Ascending aorta (tissue), 2 donors: ENCODE measurements around the gene DNAH8. TPM values are rescaled to one million over a fixed set of nuclear protein-coding genes. Genes with fewer than 3 reads are reported as not detected.

Experiments
- DNase-seq, 2 donors: peaks; one replicate each; pipeline ENCODE4 v3.0.0-alpha.2; 2019; ENCODE audit warnings: low spot score in 2 of 2
- H3K27ac ChIP-seq, 2 donors: fragments of 200-600 bp; sonication (generic); one replicate each; pipeline ENCODE4 v1.5.1; 2016 to 2017; ENCODE audit warnings: mild to moderate bottlenecking in 1 of 2
- H3K27me3 ChIP-seq: fragments of 200-600 bp; sonication (generic); one replicate; pipeline ENCODE4 v1.5.1; 2017
- H3K36me3 ChIP-seq, 2 donors: fragments of 200-600 bp; sonication (generic); one replicate each; pipeline ENCODE4 v1.5.1; 2016
- H3K4me1 ChIP-seq, 2 donors: fragments of 200-600 bp; sonication (generic); one replicate each; pipeline ENCODE4 v1.5.1; 2016 to 2017; ENCODE audit warnings: mild to moderate bottlenecking in 1 of 2
- H3K4me3 ChIP-seq, 2 donors: fragments of 200-600 bp; sonication (generic); one replicate each; pipeline ENCODE4 v1.5.1; 2016 to 2017; ENCODE audit warnings: mild to moderate bottlenecking in 1 of 2
- H3K9me3 ChIP-seq, 2 donors: fragments of 200-600 bp; sonication (generic); one replicate each; pipeline ENCODE4 v1.5.1; 2016
- CTCF ChIP-seq, 3 experiments: fragments of 200-600 bp in 2 of 3; fragments of 450-650 bp in 1 of 3; sonication (generic) in 2 of 3; IDR thresholded peaks; one replicate each; pipeline ENCODE4 v1.5.1; 2016 to 2019; ENCODE audit warnings: antibody characterized with exemption in 3 of 3, mild to moderate bottlenecking in 1 of 3, moderate library complexity in 1 of 3
- intact Hi-C: fragments of 100-400 bp; cut with DNase I; formaldehyde crosslinking; loops from one replicate; pipeline ENCODE4 v1.15.1; 2023
- total RNA-seq: library from RNA; depleted of rRNA; stranded (reverse); fragments of >200 nt; gene quantifications from one replicate; pipeline ENCODE4 v1.1.0, GENCODE V29; 2016

DNAH8 gene
- total RNA-seq, 1 donor from 2014 or later = not detected

GRCh38 chr6:38976801-38977500, 261.8 kb downstream of the DNAH8 start:
- no peak for TF ChIP-seq CTCF (IDR thresholded peaks at IDR 0.05)

GRCh38 chr6:38978139-38978704, 263.1 kb downstream of the DNAH8 start:
- Histone ChIP-seq H3K36me3 (no peaks in the 10 kb centered on the region), H3K27me3 (no peaks in the 10 kb centered on the region), H3K4me1 (no peaks in the 10 kb centered on the region), H3K4me3 (no peak overlapping the region), H3K27ac (no peak overlapping the region), H3K9me3 (no peaks in the 10 kb centered on the region)
- intact Hi-C loops = loop anchor here (10.0 kb wide), 1 partner anchor 327 kb away; no protein-coding TSS in a partner anchor
- TF ChIP-seq CTCF (IDR thresholded peaks at IDR 0.05) = no peak
- no peak for DNase-seq

More at GRCh38 chr6:38976801-38977500, 261.8 kb downstream of the DNAH8 start:
- no peaks in the 10 kb centered on the region for H3K36me3 ChIP-seq
- no peaks in the 10 kb centered on the region for H3K9me3 ChIP-seq
- no peak for DNase-seq
- H3K27ac ChIP-seq = no peak overlapping the region
- intact Hi-C loops = loop anchor here (10.0 kb wide), 1 partner anchor 328 kb away; no protein-coding TSS in a partner anchor
- H3K27me3 ChIP-seq = no peaks in the 10 kb centered on the region
- no peaks in the 10 kb centered on the region for H3K4me1 ChIP-seq
- no peak overlapping the region for H3K4me3 ChIP-seq

- no peaks in the 10 kb centered on the region for H3K36me3 ChIP-seq
- TF ChIP-seq CTCF (IDR thresholded peaks at IDR 0.05) = no peak
- intact Hi-C loops = no loop called here
- no peaks in the 10 kb centered on the region for H3K4me1 ChIP-seq
- H3K9me3 ChIP-seq = no peaks in the 10 kb centered on the region
- no peak for DNase-seq
- H3K27ac ChIP-seq = no peak overlapping the region
- H3K27me3 ChIP-seq = no peaks in the 10 kb centered on the region
- H3K4me3 ChIP-seq = no peak overlapping the region
Measured at GRCh38 chr6:38982470-38982869, 267.4 kb downstream of the DNAH8 start.

- Histone ChIP-seq H3K4me3 (no peak overlapping the region), H3K27ac (no peak overlapping the region)
Measured at GRCh38 chr6:38984723-38985122, 269.6 kb downstream of the DNAH8 start.

GRCh38 chr6:38985839-38986238, 270.7 kb downstream of the DNAH8 start:
- no peaks in the 10 kb centered on the region for H3K9me3 ChIP-seq
- no peaks in the 10 kb centered on the region for H3K27me3 ChIP-seq
- H3K4me3 ChIP-seq = no peak overlapping the region
- no peak for DNase-seq
- no peaks in the 10 kb centered on the region for H3K36me3 ChIP-seq
- no peaks in the 10 kb centered on the region for H3K4me1 ChIP-seq
- TF ChIP-seq CTCF (IDR thresholded peaks at IDR 0.05) = no peak
- H3K27ac ChIP-seq = no peak overlapping the region
- intact Hi-C loops = no loop called here

More at GRCh38 chr6:38984723-38985122, 269.6 kb downstream of the DNAH8 start:
- DNase-seq = no peak
- no peaks in the 10 kb centered on the region for H3K4me1 ChIP-seq
- no peaks in the 10 kb centered on the region for H3K27me3 ChIP-seq
- intact Hi-C loops = no loop called here
- no peaks in the 10 kb centered on the region for H3K9me3 ChIP-seq
- no peak for TF ChIP-seq CTCF (IDR thresholded peaks at IDR 0.05)
- H3K36me3 ChIP-seq = no peaks in the 10 kb centered on the region
